Mesenchymal stem cell (in vitro differentiated cells and primary cell): ENCODE data around the gene CALHM5.

Experiments used
- DNase-seq: peaks from one replicate; pipeline ENCODE4 v3.0.0-alpha.2; 2013
- H2AFZ ChIP-seq: one replicate; pipeline ENCODE4 v1.6.1; 2013; ENCODE audit warnings: low read depth, mild to moderate bottlenecking, control low read depth, inconsistent platforms, low read length, moderate library complexity
- H2AK5ac ChIP-seq: 2 replicates; pipeline ENCODE4 v1.6.1; 2013; ENCODE audit warnings: low read length, moderate library complexity, mild to moderate bottlenecking, inconsistent platforms; ENCODE audit not compliant: severe bottlenecking
- H2BK120ac ChIP-seq: one replicate; pipeline ENCODE4 v1.6.1; 2013; ENCODE audit warnings: low read depth, mild to moderate bottlenecking, inconsistent platforms, low read length, moderate library complexity
- H2BK12ac ChIP-seq, 2 experiments: one replicate each; pipeline ENCODE4 v1.6.1; 2013; ENCODE audit warnings: inconsistent platforms in 2 of 2, low read length in 2 of 2, mild to moderate bottlenecking in 2 of 2, moderate library complexity in 2 of 2, control low read depth in 1 of 2
- H2BK15ac ChIP-seq: one replicate; pipeline ENCODE4 v1.6.1; 2013; ENCODE audit warnings: mild to moderate bottlenecking, low read depth, inconsistent platforms; ENCODE audit not compliant: poor library complexity, severe bottlenecking
- H2BK5ac ChIP-seq: 2 replicates; pipeline ENCODE4 v1.6.1; 2013; ENCODE audit warnings: low read depth, mild to moderate bottlenecking, low read length, control low read depth, inconsistent platforms; ENCODE audit not compliant: poor library complexity, severe bottlenecking
- H3K14ac ChIP-seq, 2 experiments: one replicate each; pipeline ENCODE4 v1.6.1; 2013; ENCODE audit warnings: inconsistent platforms in 2 of 2, low read length in 2 of 2, control low read depth in 1 of 2, mild to moderate bottlenecking in 1 of 2, moderate library complexity in 1 of 2
- H3K18ac ChIP-seq, 2 experiments: one replicate each; pipeline ENCODE4 v1.6.1; 2013; ENCODE audit warnings: inconsistent platforms in 2 of 2, low read length in 2 of 2, control low read depth in 1 of 2, low read depth in 1 of 2, mild to moderate bottlenecking in 1 of 2
- H3K23ac ChIP-seq, 2 experiments: one replicate each; pipeline ENCODE4 v1.6.1; 2013; ENCODE audit warnings: inconsistent platforms in 2 of 2, low read length in 2 of 2, mild to moderate bottlenecking in 2 of 2, moderate library complexity in 2 of 2, control low read depth in 1 of 2
- H3K27ac ChIP-seq: 2 replicates; pipeline ENCODE4 v1.5.1; 2013; ENCODE audit warnings: mild to moderate bottlenecking, moderate library complexity, low read length, control low read depth, inconsistent platforms; ENCODE audit not compliant: poor library complexity, severe bottlenecking
- H3K27me3 ChIP-seq, 2 experiments: 2 replicates each; pipeline versions ENCODE4 v1.6.1 to v1.7.0; 2013; ENCODE audit warnings: low read length in 2 of 2, mild to moderate bottlenecking in 2 of 2, moderate library complexity in 2 of 2, control low read depth in 1 of 2, inconsistent platforms in 1 of 2; ENCODE audit not compliant: control insufficient read depth in 1 of 2, insufficient read depth in 1 of 2
- H3K36me3 ChIP-seq, 2 experiments: 2 replicates each; pipeline versions ENCODE4 v1.6.1 to v1.7.0; 2013; ENCODE audit warnings: low read length in 2 of 2, control low read depth in 1 of 2, inconsistent platforms in 1 of 2, low read depth in 1 of 2, mild to moderate bottlenecking in 1 of 2; ENCODE audit not compliant: insufficient read depth in 2 of 2, control insufficient read depth in 1 of 2
- H3K4ac ChIP-seq, 2 experiments: one replicate each; pipeline ENCODE4 v1.6.1; 2013; ENCODE audit warnings: inconsistent platforms in 2 of 2, low read length in 2 of 2, mild to moderate bottlenecking in 2 of 2, moderate library complexity in 2 of 2, control low read depth in 1 of 2, low read depth in 1 of 2
- H3K4me1 ChIP-seq: 2 replicates; pipeline ENCODE4 v1.6.1; 2013; ENCODE audit warnings: low read depth, low read length, control low read depth; ENCODE audit not compliant: control insufficient read depth, insufficient read depth
- H3K4me2 ChIP-seq: 2 replicates; pipeline ENCODE4 v1.6.1; 2013; ENCODE audit warnings: low read length, mild to moderate bottlenecking, inconsistent platforms; ENCODE audit not compliant: poor library complexity, severe bottlenecking
- H3K4me3 ChIP-seq, 2 experiments: 2 replicates each; pipeline versions ENCODE4 v1.5.1 to v1.7.0; 2013; ENCODE audit warnings: low read length in 2 of 2, mild to moderate bottlenecking in 2 of 2, control low read depth in 1 of 2, low read depth in 1 of 2; ENCODE audit not compliant: insufficient read depth in 1 of 2
- H3K79me1 ChIP-seq: replicated peaks from 2 replicates; pipeline ENCODE4 v1.6.1; 2013; ENCODE audit warnings: mild to moderate bottlenecking, control low read depth, low read length, inconsistent platforms; ENCODE audit not compliant: poor library complexity, severe bottlenecking
- H3K9ac ChIP-seq: 2 replicates; pipeline ENCODE4 v1.7.0; 2013; ENCODE audit warnings: mild to moderate bottlenecking, low read length, moderate library complexity
- H3K9me3 ChIP-seq: 2 replicates; pipeline ENCODE4 v1.7.0; 2013; ENCODE audit warnings: mild to moderate bottlenecking, low read length; ENCODE audit not compliant: control insufficient read depth
- H4K8ac ChIP-seq: one replicate; pipeline ENCODE4 v1.6.1; 2013; ENCODE audit warnings: inconsistent platforms, mild to moderate bottlenecking, low read length, moderate library complexity
- H4K91ac ChIP-seq: one replicate; pipeline ENCODE4 v1.6.1; 2013; ENCODE audit warnings: mild to moderate bottlenecking, low read length, inconsistent platforms
- WGBS: methylation state at CpG from one replicate; pipeline ENCODE4 v1.1.7; 2013; ENCODE audit warnings: mixed read lengths; 5-methylcytosine and 5-hydroxymethylcytosine counted together

CALHM5 gene

GRCh38 chr6:116467096-116467495, 44.3 kb upstream of the CALHM5 start:
- H2BK120ac ChIP-seq: no peak overlapping the region
- no peak overlapping the region for H3K4me3 ChIP-seq
- H2AFZ ChIP-seq: no peak overlapping the region
- no peaks in the 10 kb centered on the region for H3K27me3 ChIP-seq
- WGBS: 100% methylated on average over 1 of the region's 1 CpG
- H4K91ac ChIP-seq: no peak overlapping the region
- no peak overlapping the region for H3K23ac ChIP-seq
- no peak overlapping the region for H3K4me2 ChIP-seq
- H2BK15ac ChIP-seq: no peak overlapping the region
- no peak overlapping the region for H2AK5ac ChIP-seq
- H3K18ac ChIP-seq: no peak overlapping the region
- H2BK5ac ChIP-seq: no peak overlapping the region
- H3K79me1 ChIP-seq: no peaks in the 10 kb centered on the region
- H3K14ac ChIP-seq: no peak overlapping the region
- H2BK12ac ChIP-seq: no peak overlapping the region
- H3K9me3 ChIP-seq: no peaks in the 10 kb centered on the region
- no peak overlapping the region for H3K4ac ChIP-seq
- DNase-seq: no peak
- peaks cover 4% of the 10 kb centered on the region for H3K4me1 ChIP-seq
- H3K27ac ChIP-seq: no peak overlapping the region
- no peaks in the 10 kb centered on the region for H3K36me3 ChIP-seq
- no peak overlapping the region for H4K8ac ChIP-seq
- no peak overlapping the region for H3K9ac ChIP-seq

GRCh38 chr6:116467514-116467913, 43.9 kb upstream of the CALHM5 start:
- peaks cover under 1% of the 10 kb centered on the region for H3K4me1 ChIP-seq
- H2AFZ ChIP-seq: no peak overlapping the region
- DNase-seq: no peak
- H3K9me3 ChIP-seq: no peaks in the 10 kb centered on the region
- H3K79me1 ChIP-seq: no peaks in the 10 kb centered on the region
- no peak overlapping the region for H3K18ac ChIP-seq
- H2BK5ac ChIP-seq: no peak overlapping the region
- no peaks in the 10 kb centered on the region for H3K36me3 ChIP-seq
- H3K4ac ChIP-seq: no peak overlapping the region
- H3K14ac ChIP-seq: no peak overlapping the region
- H2AK5ac ChIP-seq: no peak overlapping the region
- no peak overlapping the region for H2BK120ac ChIP-seq
- H4K8ac ChIP-seq: no peak overlapping the region
- no peak overlapping the region for H3K9ac ChIP-seq
- H3K4me2 ChIP-seq: no peak overlapping the region
- H3K27ac ChIP-seq: no peak overlapping the region
- no peaks in the 10 kb centered on the region for H3K27me3 ChIP-seq
- no peak overlapping the region for H2BK12ac ChIP-seq
- H4K91ac ChIP-seq: no peak overlapping the region
- H3K4me3 ChIP-seq: no peak overlapping the region
- no peak overlapping the region for H3K23ac ChIP-seq
- no peak overlapping the region for H2BK15ac ChIP-seq

GRCh38 chr6:116468293-116468692, 43.1 kb upstream of the CALHM5 start:
- Histone ChIP-seq H2AFZ (no peak overlapping the region), H2BK15ac (no peak overlapping the region), H3K14ac (no peak overlapping the region), H2BK5ac (no peak overlapping the region), H3K4me1 (no peaks in the 10 kb centered on the region), H3K18ac (no peak overlapping the region), H3K4ac (no peak overlapping the region), H3K9ac (no peak overlapping the region), H4K91ac (no peak overlapping the region), H3K27me3 (no peaks in the 10 kb centered on the region), H3K23ac (no peak overlapping the region), H3K36me3 (no peaks in the 10 kb centered on the region), H4K8ac (no peak overlapping the region), H2BK120ac (no peak overlapping the region), H3K79me1 (no peaks in the 10 kb centered on the region), H3K4me3 (no peak overlapping the region), H3K27ac (no peak overlapping the region), H3K4me2 (no peak overlapping the region), H2AK5ac (no peak overlapping the region), H2BK12ac (no peak overlapping the region), H3K9me3 (no peaks in the 10 kb centered on the region)
- no peak for DNase-seq
- no CpG with 5 or more reads among the region's 1 CpG for WGBS

- Histone ChIP-seq H2BK15ac (no peak overlapping the region), H3K18ac (no peak overlapping the region), H3K79me1 (no peaks in the 10 kb centered on the region), H4K91ac (no peak overlapping the region), H3K27me3 (no peaks in the 10 kb centered on the region), H3K9ac (no peak overlapping the region), H2BK12ac (no peak overlapping the region), H4K8ac (no peak overlapping the region), H3K4me3 (no peak overlapping the region), H2AFZ (no peak overlapping the region), H3K9me3 (no peaks in the 10 kb centered on the region), H2BK120ac (no peak overlapping the region), H3K4me1 (no peaks in the 10 kb centered on the region), H3K4ac (no peak overlapping the region), H2AK5ac (no peak overlapping the region), H3K14ac (no peak overlapping the region), H3K23ac (no peak overlapping the region), H3K36me3 (no peaks in the 10 kb centered on the region), H2BK5ac (no peak overlapping the region), H3K4me2 (no peak overlapping the region), H3K27ac (no peak overlapping the region)
- WGBS: 86% methylated on average over 1 of the region's 1 CpG
- no peak for DNase-seq
Measured at GRCh38 chr6:116471531-116471930, 39.9 kb upstream of the CALHM5 start.
